ENCODE measurements around the gene ABHD17B. TPM values are rescaled to one million over a fixed set of nuclear protein-coding genes. Genes with fewer than 3 reads are reported as not detected.

The ABHD17B gene
- total RNA-seq, 1 donor from 2014 or later = 12.5 TPM

DNA sequence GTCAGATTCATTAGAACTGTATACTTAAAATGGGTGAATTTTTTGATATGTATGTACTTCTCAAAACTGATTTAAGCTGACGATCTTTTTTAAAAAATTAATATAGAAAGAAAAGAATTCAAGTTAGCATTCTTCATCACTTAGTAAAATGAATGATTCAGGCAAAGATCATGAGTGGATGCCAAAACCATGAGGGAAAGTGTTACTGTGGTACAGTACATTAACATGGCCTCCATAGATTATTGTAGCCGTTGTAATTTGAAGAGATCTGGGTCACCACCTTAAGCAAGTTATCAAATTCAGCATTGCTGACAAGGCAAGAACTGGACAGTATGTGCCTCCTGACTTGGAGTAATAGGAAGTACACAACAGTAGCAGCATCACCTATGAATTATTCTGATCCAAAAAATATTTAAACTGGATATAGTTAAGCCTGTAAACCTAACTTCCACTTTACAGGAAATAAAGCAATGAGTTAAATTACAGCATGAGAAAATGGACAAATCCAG lies 30.1 kb upstream of the ABHD17B start:
- Mint-ChIP-seq H3K27me3 (ENCODE audit: low read depth) (no peaks in the 10 kb centered on the region), H3K4me3 (ENCODE audit: unreplicated experiment) (no peak overlapping the region), H3K27ac (ENCODE audit: unreplicated experiment) (no peak overlapping the region), H3K9me3 (ENCODE audit: low read depth) (no peaks in the 10 kb centered on the region), H3K4me1 (ENCODE audit: low read depth) (peaks cover 44% of the 10 kb centered on the region), H3K36me3 (ENCODE audit: low read depth) (no peaks in the 10 kb centered on the region)
- TF ChIP-seq, protein P1, sequence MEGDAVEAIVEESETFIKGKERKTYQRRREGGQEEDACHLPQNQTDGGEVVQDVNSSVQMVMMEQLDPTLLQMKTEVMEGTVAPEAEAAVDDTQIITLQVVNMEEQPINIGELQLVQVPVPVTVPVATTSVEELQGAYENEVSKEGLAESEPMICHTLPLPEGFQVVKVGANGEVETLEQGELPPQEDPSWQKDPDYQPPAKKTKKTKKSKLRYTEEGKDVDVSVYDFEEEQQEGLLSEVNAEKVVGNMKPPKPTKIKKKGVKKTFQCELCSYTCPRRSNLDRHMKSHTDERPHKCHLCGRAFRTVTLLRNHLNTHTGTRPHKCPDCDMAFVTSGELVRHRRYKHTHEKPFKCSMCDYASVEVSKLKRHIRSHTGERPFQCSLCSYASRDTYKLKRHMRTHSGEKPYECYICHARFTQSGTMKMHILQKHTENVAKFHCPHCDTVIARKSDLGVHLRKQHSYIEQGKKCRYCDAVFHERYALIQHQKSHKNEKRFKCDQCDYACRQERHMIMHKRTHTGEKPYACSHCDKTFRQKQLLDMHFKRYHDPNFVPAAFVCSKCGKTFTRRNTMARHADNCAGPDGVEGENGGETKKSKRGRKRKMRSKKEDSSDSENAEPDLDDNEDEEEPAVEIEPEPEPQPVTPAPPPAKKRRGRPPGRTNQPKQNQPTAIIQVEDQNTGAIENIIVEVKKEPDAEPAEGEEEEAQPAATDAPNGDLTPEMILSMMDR (IDR thresholded peaks at IDR 0.05) = no peak
- no peak for DNase-seq (ENCODE audit: low spot score)

GRCh38 chr9:71937898-71938297 lies 26.9 kb upstream of the ABHD17B start:
- Mint-ChIP-seq H3K27me3 (ENCODE audit: low read depth) (no peaks in the 10 kb centered on the region), H3K27ac (ENCODE audit: unreplicated experiment) (no peak overlapping the region), H3K4me3 (ENCODE audit: unreplicated experiment) (no peak overlapping the region), H3K36me3 (ENCODE audit: low read depth) (no peaks in the 10 kb centered on the region), H3K9me3 (ENCODE audit: low read depth) (peaks cover under 1% of the 10 kb centered on the region), H3K4me1 (ENCODE audit: low read depth) (peaks cover 28% of the 10 kb centered on the region)
- no peak for DNase-seq (ENCODE audit: low spot score)
- TF ChIP-seq, protein P1 (IDR thresholded peaks at IDR 0.05) = no peak

GRCh38 chr9:71937070-71937625 lies 26.2 kb upstream of the ABHD17B start:
- Mint-ChIP-seq H3K4me3 (ENCODE audit: unreplicated experiment) (no peak overlapping the region), H3K36me3 (ENCODE audit: low read depth) (no peaks in the 10 kb centered on the region), H3K4me1 (ENCODE audit: low read depth) (peaks cover 25% of the 10 kb centered on the region), H3K9me3 (ENCODE audit: low read depth) (peaks cover 5% of the 10 kb centered on the region), H3K27me3 (ENCODE audit: low read depth) (no peaks in the 10 kb centered on the region), H3K27ac (ENCODE audit: unreplicated experiment) (no peak overlapping the region)
- no peak for DNase-seq (ENCODE audit: low spot score)
- TF ChIP-seq, protein P1 (IDR thresholded peaks at IDR 0.05) = no peak

DNA sequence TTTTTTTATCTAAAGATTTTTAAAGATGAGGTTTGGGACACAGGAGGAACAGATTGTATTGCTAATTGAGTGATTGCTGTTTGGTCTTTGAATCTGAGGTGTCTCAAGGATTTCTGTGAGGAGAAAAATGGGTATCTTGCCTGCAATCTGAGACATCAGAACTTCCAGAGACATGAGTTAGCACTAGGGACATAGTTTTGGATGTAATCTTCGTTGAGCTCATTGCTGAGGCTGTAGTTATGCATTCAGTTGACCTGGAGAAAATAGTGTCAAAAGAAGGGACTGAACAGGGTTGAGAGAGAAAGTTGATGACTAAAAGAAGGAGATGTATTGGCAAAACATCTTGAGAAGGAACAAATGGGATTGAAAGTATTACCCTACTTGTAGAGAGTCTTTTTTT lies 25.1 kb upstream of the ABHD17B start:
- DNase-seq (ENCODE audit: low spot score) = no peak
- peaks cover 5% of the 10 kb centered on the region for H3K9me3 Mint-ChIP-seq (ENCODE audit: low read depth)
- TF ChIP-seq, protein P1 (IDR thresholded peaks at IDR 0.05) = no peak
- H3K27me3 Mint-ChIP-seq (ENCODE audit: low read depth) = no peaks in the 10 kb centered on the region
- peaks cover 19% of the 10 kb centered on the region for H3K4me1 Mint-ChIP-seq (ENCODE audit: low read depth)
- no peaks in the 10 kb centered on the region for H3K36me3 Mint-ChIP-seq (ENCODE audit: low read depth)
- no peak overlapping the region for H3K27ac Mint-ChIP-seq (ENCODE audit: unreplicated experiment)
- no peak overlapping the region for H3K4me3 Mint-ChIP-seq (ENCODE audit: unreplicated experiment)

GRCh38 chr9:71931166-71931565 lies 20.2 kb upstream of the ABHD17B start:
- peaks cover 34% of the 10 kb centered on the region for H3K4me1 Mint-ChIP-seq (ENCODE audit: low read depth)
- peak overlapping the region; percentile 29 for H3K27ac Mint-ChIP-seq (ENCODE audit: unreplicated experiment)

More at GRCh38 chr9:71931166-71931565, 20.2 kb upstream of the ABHD17B start:
- TF ChIP-seq, protein P1 (IDR thresholded peaks at IDR 0.05) = no peak
- H3K9me3 Mint-ChIP-seq (ENCODE audit: low read depth) = peaks cover 5% of the 10 kb centered on the region
- H3K36me3 Mint-ChIP-seq (ENCODE audit: low read depth) = no peaks in the 10 kb centered on the region
- DNase-seq (ENCODE audit: low spot score) = no peak
- H3K27me3 Mint-ChIP-seq (ENCODE audit: low read depth) = no peaks in the 10 kb centered on the region
- no peak overlapping the region for H3K4me3 Mint-ChIP-seq (ENCODE audit: unreplicated experiment)

All from chondrocyte (in vitro differentiated cells).